Measurements from ENCODE around the gene GUCY1A1. TPM values are rescaled to one million over a fixed set of nuclear protein-coding genes. Genes with fewer than 3 reads are reported as not detected.

The GUCY1A1 gene
- polyA plus RNA-seq, 1 donor from 2014 or later, result 13.6 TPM

GRCh38 chr4:155624478-155624877, 42.2 kb upstream of the GUCY1A1 start:
- H3K27ac ChIP-seq (ENCODE audit: low read length), result no peak overlapping the region
- no peaks in the 10 kb centered on the region for H3K9me3 ChIP-seq (ENCODE audit: low read length)
- no peaks in the 10 kb centered on the region for H3K9me2 ChIP-seq (ENCODE audit: insufficient read depth, low read length)
- H3K9ac ChIP-seq (ENCODE audit: low read length), result no peak overlapping the region
- H3K27me3 ChIP-seq (ENCODE audit: insufficient read depth, low read depth, low read length), result no peaks in the 10 kb centered on the region
- no peak overlapping the region for H2AFZ ChIP-seq (ENCODE audit: low read depth, low read length)
- H3K4me3 ChIP-seq (ENCODE audit: low read length), result no peak overlapping the region
- TF ChIP-seq EP300 (conservative IDR thresholded peaks at IDR 0.05; ENCODE audit: poor library complexity, severe bottlenecking) (no peak), MXI1 (conservative IDR thresholded peaks at IDR 0.05; ENCODE audit: poor library complexity, severe bottlenecking) (no peak), EZH2 (IDR thresholded peaks at IDR 0.05; ENCODE audit: borderline replicate concordance, insufficient read depth, low read length, poor library complexity, severe bottlenecking) (no peak), TAF1 (IDR thresholded peaks at IDR 0.05; ENCODE audit: low read depth) (no peak), POLR2AphosphoS5 (IDR thresholded peaks at IDR 0.05) (no peak), SMC3 (conservative IDR thresholded peaks at IDR 0.05; ENCODE audit: poor library complexity) (no peak), RAD21 (conservative IDR thresholded peaks at IDR 0.05) (no peak), REST (IDR thresholded peaks at IDR 0.05; ENCODE audit: borderline replicate concordance) (no peak), CTCF (IDR thresholded peaks at IDR 0.05; ENCODE audit: poor library complexity, severe bottlenecking) (no peak)
- no peaks in the 10 kb centered on the region for H3K79me2 ChIP-seq (replicated peaks; ENCODE audit: insufficient read depth, low read length)
- no peak overlapping the region for H3K4me2 ChIP-seq (ENCODE audit: low read length)
- no peaks in the 10 kb centered on the region for H4K20me1 ChIP-seq (ENCODE audit: insufficient read depth)
- no peaks in the 10 kb centered on the region for H3K36me3 ChIP-seq (ENCODE audit: insufficient read depth, low read length)
- no peaks in the 10 kb centered on the region for H3F3A ChIP-seq (ENCODE audit: insufficient read depth, low read length, poor library complexity, severe bottlenecking)

GRCh38 chr4:155626561-155626960, 40.1 kb upstream of the GUCY1A1 start:
- Histone ChIP-seq H3K27me3 (ENCODE audit: insufficient read depth, low read depth, low read length) (no peaks in the 10 kb centered on the region), H3F3A (ENCODE audit: insufficient read depth, low read length, poor library complexity, severe bottlenecking) (no peaks in the 10 kb centered on the region), H3K4me2 (ENCODE audit: low read length) (no peak overlapping the region), H3K27ac (ENCODE audit: low read length) (no peak overlapping the region), H2AFZ (ENCODE audit: low read depth, low read length) (no peak overlapping the region), H3K36me3 (ENCODE audit: insufficient read depth, low read length) (no peaks in the 10 kb centered on the region), H4K20me1 (ENCODE audit: insufficient read depth) (no peaks in the 10 kb centered on the region), H3K9me3 (ENCODE audit: low read length) (no peaks in the 10 kb centered on the region), H3K79me2 (replicated peaks; ENCODE audit: insufficient read depth, low read length) (no peaks in the 10 kb centered on the region), H3K4me3 (ENCODE audit: low read length) (no peak overlapping the region), H3K9me2 (ENCODE audit: insufficient read depth, low read length) (no peaks in the 10 kb centered on the region), H3K9ac (ENCODE audit: low read length) (no peak overlapping the region)
- TF ChIP-seq MXI1 (conservative IDR thresholded peaks at IDR 0.05; ENCODE audit: poor library complexity, severe bottlenecking) (no peak), REST (IDR thresholded peaks at IDR 0.05; ENCODE audit: borderline replicate concordance) (no peak), POLR2AphosphoS5 (IDR thresholded peaks at IDR 0.05) (no peak), RAD21 (conservative IDR thresholded peaks at IDR 0.05) (no peak), TAF1 (IDR thresholded peaks at IDR 0.05; ENCODE audit: low read depth) (no peak), CTCF (IDR thresholded peaks at IDR 0.05; ENCODE audit: poor library complexity, severe bottlenecking) (no peak), EZH2 (IDR thresholded peaks at IDR 0.05; ENCODE audit: borderline replicate concordance, insufficient read depth, low read length, poor library complexity, severe bottlenecking) (no peak), SMC3 (conservative IDR thresholded peaks at IDR 0.05; ENCODE audit: poor library complexity) (no peak), EP300 (conservative IDR thresholded peaks at IDR 0.05; ENCODE audit: poor library complexity, severe bottlenecking) (no peak)

Data from neural cell (in vitro differentiated cells).